ENCODE data around the gene ALOX5AP.

GRCh38 chr13:30710442-30710841 is 24.9 kb upstream of the ALOX5AP start:
- TF ChIP-seq CTCF (IDR thresholded peaks at IDR 0.05 in 2 of 3, conservative IDR thresholded peaks at IDR 0.05 in 1 of 3; ENCODE audit: control insufficient read depth in 2 of 3, extremely low read depth in 1 of 3, insufficient read depth in 1 of 3, low read depth in 3 of 3, low read length in 3 of 3) (no peak), HDGF (IDR thresholded peaks at IDR 0.05) (no peak), ZBTB40 (IDR thresholded peaks at IDR 0.05; ENCODE audit: borderline replicate concordance) (no peak), EZH2 (IDR thresholded peaks at IDR 0.05; ENCODE audit: borderline replicate concordance, control insufficient read depth, low read depth, low read length) (no peak), POLR2A (IDR thresholded peaks at IDR 0.05; ENCODE audit: low read depth, low read length) (no peak), SMC3 (IDR thresholded peaks at IDR 0.05; ENCODE audit: borderline replicate concordance, low read length) (no peak), PKNOX1 (IDR thresholded peaks at IDR 0.05) (no peak), ATF3 (IDR thresholded peaks at IDR 0.05; ENCODE audit: borderline replicate concordance, extremely low read depth, low read depth, low read length) (no peak), REST (IDR thresholded peaks at IDR 0.05; ENCODE audit: low read depth, low read length) (no peak), YY1 (IDR thresholded peaks at IDR 0.05; ENCODE audit: low read depth, low read length) (no peak), CHD1 (IDR thresholded peaks at IDR 0.05; ENCODE audit: low read depth, low read length) (no peak)

Measured in GM12878 (cell line).